SU-DHL-6 (cell line): ENCODE data around the gene CHRNB1.

ENCODE experiments used
- CTCF ChIP-seq: fragments of 200-600 bp; sonication (generic); IDR thresholded peaks from one replicate; pipeline ENCODE4 v1.5.1; 2017; ENCODE audit warnings: antibody characterized with exemption, mild to moderate bottlenecking, low read length, moderate library complexity; ENCODE audit not compliant: insufficient read depth, poor library complexity, severe bottlenecking
- EZH2phosphoT487 ChIP-seq: fragments of 200-600 bp; sonication (generic), shearing (Covaris generic); conservative IDR thresholded peaks from 2 replicates; pipeline ENCODE4 v1.6.1; 2018; ENCODE audit warnings: mild to moderate bottlenecking, antibody characterized with exemption, low read length, moderate library complexity, mixed read lengths

- TF ChIP-seq CTCF (no peak), EZH2phosphoT487 (no peak)
These were observed 37.2 kb upstream of the CHRNB1 start, which contains the start of gene NLGN2 for GRCh38 chr17:7407485-7408251.
